Measurements from ENCODE around the gene OR2F1.

OR2F1 gene

DNA sequence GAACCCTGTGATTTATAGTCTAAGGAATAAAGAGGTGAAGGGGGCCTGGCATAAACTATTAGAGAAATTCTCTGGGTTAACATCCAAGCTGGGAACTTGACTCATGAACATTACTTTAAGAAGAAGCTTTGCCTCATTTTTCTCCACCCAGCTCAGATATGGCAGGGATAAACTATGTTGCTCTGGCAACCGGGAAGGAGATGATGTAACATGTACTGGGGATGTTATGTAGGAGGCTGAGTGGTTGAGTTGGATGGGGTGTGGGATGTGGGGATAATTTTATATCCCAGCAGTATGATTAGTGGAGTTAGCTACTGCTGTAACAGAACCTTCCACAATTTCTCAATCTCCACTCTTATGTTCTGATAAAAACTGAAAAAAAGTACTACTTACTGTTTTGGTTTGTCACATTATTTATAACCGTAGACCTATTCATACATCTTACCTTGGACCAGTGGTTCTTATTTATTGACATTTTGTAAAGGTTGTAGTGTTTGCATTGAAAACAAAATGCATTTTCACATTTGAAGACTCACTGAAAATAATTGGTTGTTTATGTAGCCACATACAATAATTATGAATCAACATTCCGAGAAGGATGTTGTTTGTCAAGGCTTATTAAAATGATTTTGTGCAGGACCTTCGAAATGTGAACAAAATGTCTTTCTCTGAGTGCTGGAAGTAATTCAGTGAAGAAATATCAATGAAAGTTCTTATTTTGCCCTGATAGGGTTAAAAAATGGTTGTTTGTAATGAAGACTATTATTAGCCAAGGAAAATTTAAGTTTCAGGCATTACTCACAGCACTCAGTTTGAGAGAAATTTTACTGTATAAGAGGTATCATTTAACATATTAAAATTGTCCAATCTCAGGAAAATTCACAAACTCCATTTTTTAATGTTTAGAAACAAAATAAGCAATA, 18.3 kb upstream of the OR2F1 start:
- Mint-ChIP-seq H3K36me3 (ENCODE audit: low read depth) (no peaks in the 10 kb centered on the region), H3K9me3 (peaks cover 18% of the 10 kb centered on the region), H3K4me1 (ENCODE audit: low read depth) (no peaks in the 10 kb centered on the region), H3K27me3 (peaks cover 1% of the 10 kb centered on the region), H3K4me3 (no peak overlapping the region), H3K27ac (no peak overlapping the region)
- intact Hi-C loops (cut with micrococcal nuclease), result no loop called here

GRCh38 chr7:143938379-143939243, 16.0 kb upstream of the OR2F1 start:
- Mint-ChIP-seq H3K9me3 (peaks cover 8% of the 10 kb centered on the region), H3K27ac (no peak overlapping the region), H3K36me3 (ENCODE audit: low read depth) (no peaks in the 10 kb centered on the region), H3K27me3 (peaks cover 1% of the 10 kb centered on the region), H3K4me3 (no peak overlapping the region), H3K4me1 (ENCODE audit: low read depth) (no peaks in the 10 kb centered on the region)
- intact Hi-C loops (cut with micrococcal nuclease), result no loop called here

DNA sequence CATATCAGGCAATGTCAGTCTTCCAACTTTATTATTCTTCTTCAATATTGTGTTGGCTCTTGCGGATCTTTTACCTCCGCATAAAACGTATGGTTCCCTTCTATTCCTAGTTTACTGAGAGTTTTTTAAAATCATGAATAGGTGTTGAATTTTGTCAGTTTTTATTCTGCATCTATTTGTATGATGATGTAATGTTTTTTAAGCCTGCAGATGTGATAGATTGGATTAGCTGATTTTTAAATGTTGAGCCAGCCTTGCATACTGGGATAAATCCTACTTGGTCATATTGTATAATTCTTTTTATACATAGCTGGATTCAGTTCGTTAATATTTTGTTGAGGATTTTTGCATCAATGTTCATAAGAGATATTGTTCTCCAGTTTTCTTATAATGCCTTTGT, 9.2 kb upstream of the OR2F1 start:
- Mint-ChIP-seq H3K27me3 (no peaks in the 10 kb centered on the region), H3K36me3 (ENCODE audit: low read depth) (no peaks in the 10 kb centered on the region), H3K4me1 (ENCODE audit: low read depth) (no peaks in the 10 kb centered on the region), H3K27ac (no peak overlapping the region), H3K9me3 (peaks cover 26% of the 10 kb centered on the region), H3K4me3 (no peak overlapping the region)
- intact Hi-C loops (cut with micrococcal nuclease), result no loop called here

GRCh38 chr7:143947111-143947510, 7.5 kb upstream of the OR2F1 start:
- Mint-ChIP-seq H3K27me3 (no peaks in the 10 kb centered on the region), H3K9me3 (peaks cover 26% of the 10 kb centered on the region), H3K36me3 (ENCODE audit: low read depth) (no peaks in the 10 kb centered on the region), H3K4me1 (ENCODE audit: low read depth) (no peaks in the 10 kb centered on the region), H3K4me3 (no peak overlapping the region), H3K27ac (no peak overlapping the region)
- intact Hi-C loops (cut with micrococcal nuclease), result no loop called here

DNA sequence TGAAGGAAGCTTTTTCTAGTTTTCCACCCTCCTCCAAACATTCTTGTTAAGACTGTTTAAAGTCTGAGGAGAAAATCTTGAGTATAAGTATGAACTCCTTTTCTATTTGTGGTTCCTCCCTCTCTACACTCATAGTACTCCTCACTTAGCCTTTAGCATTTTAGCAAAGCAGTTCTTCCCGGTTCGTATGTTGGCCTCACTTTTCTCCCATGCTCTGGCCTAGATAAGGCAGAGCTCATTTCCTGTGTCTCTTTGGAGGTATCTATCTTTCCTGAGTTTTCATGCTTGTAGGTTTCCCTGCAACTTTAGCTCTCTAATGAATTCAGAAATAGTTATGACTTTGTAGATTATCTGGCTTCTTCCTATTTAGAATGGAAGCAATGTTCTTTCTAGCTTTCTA, 5.9 kb upstream of the OR2F1 start:
- peaks cover 26% of the 10 kb centered on the region for H3K9me3 Mint-ChIP-seq
- H3K4me1 Mint-ChIP-seq (ENCODE audit: low read depth), result no peaks in the 10 kb centered on the region
- H3K36me3 Mint-ChIP-seq (ENCODE audit: low read depth), result no peaks in the 10 kb centered on the region
- intact Hi-C loops (cut with micrococcal nuclease), result no loop called here
- H3K27me3 Mint-ChIP-seq, result no peaks in the 10 kb centered on the region
- H3K4me3 Mint-ChIP-seq, result no peak overlapping the region
- no peak overlapping the region for H3K27ac Mint-ChIP-seq

DNA sequence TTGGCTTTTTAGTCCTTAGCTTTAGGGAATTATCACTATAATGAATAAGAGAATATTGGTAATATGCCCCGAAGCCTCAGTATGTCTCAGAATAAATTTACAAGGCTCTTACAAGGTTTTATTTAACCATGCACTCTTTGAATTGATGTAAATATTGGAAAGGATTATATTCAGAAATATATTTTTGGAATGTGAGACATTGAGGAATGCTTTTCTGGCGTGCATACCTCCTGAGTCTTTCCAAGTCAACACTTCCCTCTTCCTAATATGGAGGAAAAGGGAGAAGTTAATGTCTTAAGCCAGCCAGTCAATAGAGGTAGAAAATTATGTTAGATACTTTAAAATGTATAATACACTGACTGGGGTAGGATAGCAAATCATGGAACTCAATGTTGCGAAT, 1.2 kb upstream of the OR2F1 start:
- Mint-ChIP-seq H3K36me3 (ENCODE audit: low read depth) (no peaks in the 10 kb centered on the region), H3K27me3 (peaks cover 2% of the 10 kb centered on the region), H3K9me3 (peaks cover 14% of the 10 kb centered on the region), H3K27ac (no peak overlapping the region), H3K4me1 (ENCODE audit: low read depth) (no peaks in the 10 kb centered on the region), H3K4me3 (no peak overlapping the region)
- intact Hi-C loops (cut with micrococcal nuclease), result no loop called here

DNA sequence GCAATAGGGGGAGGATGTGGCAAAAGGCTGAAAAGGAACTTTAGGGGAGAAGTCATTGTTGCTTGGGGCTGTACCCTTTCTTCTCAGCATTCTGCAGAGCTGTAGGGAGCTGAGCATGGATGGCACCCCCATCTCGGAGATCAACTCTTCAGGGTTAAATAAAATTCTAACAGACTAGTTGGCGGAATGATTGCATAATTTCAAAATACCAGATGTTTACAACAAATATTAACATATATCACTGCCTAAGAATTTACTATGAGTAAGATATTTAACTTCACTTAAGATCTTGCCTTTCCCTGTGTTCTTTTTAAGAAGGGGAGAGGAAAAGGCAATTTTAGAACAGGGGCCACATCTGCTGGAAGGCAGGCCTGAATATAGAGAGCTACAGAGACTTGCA, 509 bp upstream of the OR2F1 start:
- no peaks in the 10 kb centered on the region for H3K4me1 Mint-ChIP-seq (ENCODE audit: low read depth)
- H3K36me3 Mint-ChIP-seq (ENCODE audit: low read depth), result no peaks in the 10 kb centered on the region
- peaks cover 6% of the 10 kb centered on the region for H3K9me3 Mint-ChIP-seq
- H3K4me3 Mint-ChIP-seq, result no peak overlapping the region
- no peak overlapping the region for H3K27ac Mint-ChIP-seq
- intact Hi-C loops (cut with micrococcal nuclease), result no loop called here
- H3K27me3 Mint-ChIP-seq, result peaks cover 2% of the 10 kb centered on the region

DNA sequence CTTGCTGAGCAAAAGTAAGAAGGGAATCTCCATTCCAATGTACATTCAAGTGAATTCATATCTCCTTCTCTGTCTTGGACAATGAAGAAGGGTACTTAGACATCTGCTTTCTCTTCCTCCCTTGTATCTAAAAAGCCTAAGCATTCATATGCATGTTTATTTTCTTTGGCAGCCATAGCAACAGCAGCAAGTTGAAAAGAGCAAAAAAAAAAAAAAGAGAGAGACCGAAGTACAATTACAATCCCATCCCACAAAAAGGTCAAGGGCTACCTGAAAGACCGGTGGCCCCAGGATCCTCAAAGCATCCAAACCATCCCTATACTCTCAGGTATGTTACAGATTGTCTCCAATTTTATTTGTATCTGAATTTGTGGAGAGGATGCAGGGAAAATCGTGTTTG, 4.1 kb downstream of the OR2F1 start:
- Mint-ChIP-seq H3K4me3 (no peak overlapping the region), H3K36me3 (ENCODE audit: low read depth) (no peaks in the 10 kb centered on the region), H3K9me3 (no peaks in the 10 kb centered on the region), H3K27me3 (peaks cover 5% of the 10 kb centered on the region), H3K27ac (no peak overlapping the region), H3K4me1 (ENCODE audit: low read depth) (no peaks in the 10 kb centered on the region)
- intact Hi-C loops (cut with micrococcal nuclease), result no loop called here

DNA sequence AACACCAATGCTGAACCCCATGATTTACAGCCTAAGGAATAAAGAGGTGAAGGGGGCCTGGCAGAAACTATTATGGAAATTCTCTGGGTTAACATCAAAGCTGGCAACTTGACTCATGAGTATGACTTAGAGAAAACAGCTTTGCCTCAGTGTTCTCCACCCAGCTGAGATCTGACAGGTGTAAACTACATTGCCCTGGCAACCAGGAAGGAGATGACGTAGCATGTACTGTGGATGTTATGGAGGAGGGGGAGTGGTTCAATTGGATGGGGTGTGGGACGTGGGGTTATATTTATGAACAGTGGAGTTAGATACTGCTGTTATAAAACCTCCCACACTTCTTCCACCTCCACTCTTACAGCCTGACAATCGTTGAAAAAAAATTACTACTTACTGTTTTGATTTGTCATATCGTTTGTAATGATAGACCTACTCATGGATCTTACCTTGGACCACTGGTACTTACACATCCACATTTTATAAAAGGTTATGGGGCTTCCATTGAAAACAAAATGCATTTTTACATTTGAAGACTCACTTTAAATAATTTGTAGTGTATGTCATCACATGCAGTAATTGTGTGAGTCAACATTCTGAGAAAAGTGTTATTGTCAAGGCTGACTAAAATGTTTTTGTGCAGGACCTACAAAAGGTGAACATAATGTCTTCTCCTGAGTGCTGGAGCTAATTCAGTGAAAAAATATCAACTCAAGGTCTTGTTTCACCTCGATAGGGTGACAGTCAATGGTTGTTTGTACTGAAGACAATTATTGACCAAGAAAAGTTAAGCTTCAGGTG, 6.4 kb downstream of the OR2F1 start:
- H3K9me3 Mint-ChIP-seq, result no peaks in the 10 kb centered on the region
- intact Hi-C loops (cut with micrococcal nuclease), result no loop called here
- no peaks in the 10 kb centered on the region for H3K36me3 Mint-ChIP-seq (ENCODE audit: low read depth)
- H3K27me3 Mint-ChIP-seq, result peaks cover 5% of the 10 kb centered on the region
- no peak overlapping the region for H3K4me3 Mint-ChIP-seq
- no peaks in the 10 kb centered on the region for H3K4me1 Mint-ChIP-seq (ENCODE audit: low read depth)
- no peak overlapping the region for H3K27ac Mint-ChIP-seq

DNA sequence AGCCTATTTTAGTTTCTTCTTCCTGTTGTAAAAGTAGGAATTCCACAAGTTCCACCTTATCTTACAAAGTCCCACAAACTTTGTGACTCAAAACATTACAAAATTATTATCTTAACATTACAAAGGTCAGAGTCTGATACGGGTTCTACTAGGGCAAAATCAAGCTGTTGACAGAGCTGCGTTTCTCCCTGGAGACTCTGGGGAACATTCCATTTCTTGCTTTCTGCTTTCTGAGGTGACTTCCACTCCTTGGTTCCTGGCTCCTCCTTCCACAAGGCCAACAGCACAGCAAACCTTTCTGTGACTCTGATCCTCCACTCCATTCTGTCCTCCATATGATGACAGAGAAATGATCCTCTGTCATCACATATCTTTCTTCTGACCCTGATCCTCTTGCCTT, 10.6 kb downstream of the OR2F1 start:
- Mint-ChIP-seq H3K27me3 (peaks cover 2% of the 10 kb centered on the region), H3K4me3 (no peak overlapping the region), H3K9me3 (no peaks in the 10 kb centered on the region), H3K27ac (no peak overlapping the region), H3K4me1 (ENCODE audit: low read depth) (no peaks in the 10 kb centered on the region), H3K36me3 (ENCODE audit: low read depth) (no peaks in the 10 kb centered on the region)
- intact Hi-C loops (cut with micrococcal nuclease), result no loop called here

- Mint-ChIP-seq H3K27ac (no peak overlapping the region), H3K4me1 (ENCODE audit: low read depth) (no peaks in the 10 kb centered on the region), H3K27me3 (no peaks in the 10 kb centered on the region), H3K9me3 (peaks cover 8% of the 10 kb centered on the region), H3K4me3 (no peak overlapping the region), H3K36me3 (ENCODE audit: low read depth) (no peaks in the 10 kb centered on the region)
- intact Hi-C loops (cut with micrococcal nuclease), result no loop called here
These were observed 12.8 kb downstream of the OR2F1 start for GRCh38 chr7:143967398-143967797.

- Mint-ChIP-seq H3K36me3 (ENCODE audit: low read depth) (no peaks in the 10 kb centered on the region), H3K27me3 (no peaks in the 10 kb centered on the region), H3K9me3 (peaks cover 8% of the 10 kb centered on the region), H3K4me3 (no peak overlapping the region), H3K27ac (no peak overlapping the region), H3K4me1 (ENCODE audit: low read depth) (no peaks in the 10 kb centered on the region)
- intact Hi-C loops (cut with micrococcal nuclease), result no loop called here
These were observed 19.3 kb downstream of the OR2F1 start for GRCh38 chr7:143973870-143974416.

GRCh38 chr7:143974459-143974858, 19.8 kb downstream of the OR2F1 start:
- H3K4me3 Mint-ChIP-seq, result no peak overlapping the region
- intact Hi-C loops (cut with micrococcal nuclease), result no loop called here
- peaks cover 8% of the 10 kb centered on the region for H3K9me3 Mint-ChIP-seq
- no peaks in the 10 kb centered on the region for H3K4me1 Mint-ChIP-seq (ENCODE audit: low read depth)
- H3K36me3 Mint-ChIP-seq (ENCODE audit: low read depth), result no peaks in the 10 kb centered on the region
- no peaks in the 10 kb centered on the region for H3K27me3 Mint-ChIP-seq
- H3K27ac Mint-ChIP-seq, result no peak overlapping the region

Data from dendritic cell treated with granulocyte-macrophage colony-stimulating factor and Interleukin-4, amounts not matched to agents 40 ng/mL and 50 ng/mL, for 4 days (primary cell).